ENCODE data around the gene AQR. TPM values are rescaled to one million over a fixed set of nuclear protein-coding genes. Genes with fewer than 3 reads are reported as not detected.
A peak's percentile ranks its signal among the peaks of the same experiment; 100 is the strongest.

Gene AQR
- total and polyA plus RNA-seq, 2 experiments from 2014 or later, result 42.3 to 67.3 TPM

- no peak for ATAC-seq
- Histone ChIP-seq H3K4me3 (no peak overlapping the region), H3K36me3 (ENCODE audit: insufficient read depth) (no peaks in the 10 kb centered on the region), H3F3A (replicated peaks; ENCODE audit: low read depth) (no peaks in the 10 kb centered on the region), H2AFZ (peak overlapping the region; percentile 64), H3K4me2 (peak overlapping the region; percentile 12; the same call in 1 of the 2 replicates), H3K27ac (ENCODE audit: low read depth) (no peak overlapping the region), H3K27me3 (ENCODE audit: insufficient read depth) (no peaks in the 10 kb centered on the region), H3K4me1 (ENCODE audit: insufficient read depth) (peaks cover 17% of the 10 kb centered on the region), H4K20me1 (replicated peaks; ENCODE audit: insufficient read depth) (no peaks in the 10 kb centered on the region), H3K9me2 (ENCODE audit: insufficient read depth) (peaks cover 8% of the 10 kb centered on the region; the same call in 1 of the 2 replicates), H3K79me2 (replicated peaks; ENCODE audit: insufficient read depth) (no peaks in the 10 kb centered on the region)
- Mint-ChIP-seq H3K4me3 (no peak overlapping the region), H3K4me1 (peaks cover 15% of the 10 kb centered on the region; the same call in 2 of the 3 replicates), H3K27ac (no peak overlapping the region), H3K9me3 (no peaks in the 10 kb centered on the region; the same call in 2 of the 3 replicates), H3K36me3 (ENCODE audit: low read depth) (no peaks in the 10 kb centered on the region), H3K27me3 (ENCODE audit: insufficient read depth, low read depth, poor library complexity) (peaks cover under 1% of the 10 kb centered on the region)
- TF ChIP-seq EZH2phosphoT487 (IDR thresholded peaks at IDR 0.05; ENCODE audit: unreplicated experiment), result no peak
- DNase-seq (ENCODE audit: low spot score), result no peak
These were observed 43.8 kb upstream of the AQR start for GRCh38 chr15:35013370-35013769.

GRCh38 chr15:35007397-35007796 lies 37.9 kb upstream of the AQR start:
- Histone ChIP-seq H3K4me1 (ENCODE audit: insufficient read depth) (no peaks in the 10 kb centered on the region), H3K27ac (ENCODE audit: low read depth) (no peak overlapping the region), H3K4me3 (no peak overlapping the region), H4K20me1 (replicated peaks; ENCODE audit: insufficient read depth) (no peaks in the 10 kb centered on the region), H3F3A (replicated peaks; ENCODE audit: low read depth) (no peaks in the 10 kb centered on the region), H2AFZ (peak overlapping the region; percentile 24; the same call in 1 of the 2 replicates), H3K36me3 (ENCODE audit: insufficient read depth) (no peaks in the 10 kb centered on the region), H3K27me3 (ENCODE audit: insufficient read depth) (no peaks in the 10 kb centered on the region), H3K79me2 (replicated peaks; ENCODE audit: insufficient read depth) (no peaks in the 10 kb centered on the region), H3K9me2 (ENCODE audit: insufficient read depth) (no peaks in the 10 kb centered on the region), H3K4me2 (no peak overlapping the region)
- Mint-ChIP-seq H3K27ac (no peak overlapping the region), H3K27me3 (ENCODE audit: insufficient read depth, low read depth, poor library complexity) (peaks cover 2% of the 10 kb centered on the region), H3K36me3 (ENCODE audit: low read depth) (no peaks in the 10 kb centered on the region), H3K4me1 (no peaks in the 10 kb centered on the region), H3K9me3 (no peaks in the 10 kb centered on the region; the same call in 2 of the 3 replicates), H3K4me3 (no peak overlapping the region)
- ATAC-seq (no peak), DNase-seq (ENCODE audit: low spot score) (no peak)
- TF ChIP-seq EZH2 (IDR thresholded peaks at IDR 0.05; ENCODE audit: low read depth, unreplicated experiment), result no peak
- no peak for TF ChIP-seq POLR2AphosphoS5 (IDR thresholded peaks at IDR 0.05; ENCODE audit: low read depth)
- no peak for TF ChIP-seq ETS1 (IDR thresholded peaks at IDR 0.05)
- no peak for TF ChIP-seq ZNF331 (CRISPR knock-in tag; IDR thresholded peaks at IDR 0.05; ENCODE audit: low read depth)
- no peak for TF ChIP-seq REST (IDR thresholded peaks at IDR 0.05; ENCODE audit: unreplicated experiment)
- no peak for TF ChIP-seq JUNB (IDR thresholded peaks at IDR 0.05; ENCODE audit: unreplicated experiment)
- TF ChIP-seq CTCF (conservative IDR thresholded peaks at IDR 0.05; ENCODE audit: low read depth in 2 of 2), result no peak
- TF ChIP-seq ZNF114 (CRISPR knock-in tag; IDR thresholded peaks at IDR 0.05), result no peak
- TF ChIP-seq STAT1 (IDR thresholded peaks at IDR 0.05; ENCODE audit: unreplicated experiment), result no peak
- TF ChIP-seq NANOG (IDR thresholded peaks at IDR 0.05; ENCODE audit: borderline replicate concordance), result no peak
- no peak for TF ChIP-seq CREB1 (CRISPR knock-in tag; IDR thresholded peaks at IDR 0.05; ENCODE audit: low read depth)
- TF ChIP-seq EZH2phosphoT487 (IDR thresholded peaks at IDR 0.05; ENCODE audit: unreplicated experiment), result no peak

Measured in GM23338 (cell line).